MCF 10A (cell line): ENCODE data around the gene NAP1L4. TPM values are rescaled to one million over a fixed set of nuclear protein-coding genes. Genes with fewer than 3 reads are reported as not detected.

Experiments used
- BruUV-seq: library from RNA; stranded (reverse); fragments of 400-500 nt; replicated peaks from 2 replicates; lab custom pipeline; 2021; lab: Mats Ljungman, UMichigan
- CTCF ChIA-PET: fragments of 300-600 bp; sonication (Branson Sonifier 250); formaldehyde crosslinking; extraction: SDS; loops from one replicate; lab custom pipeline; 2021; ENCODE audit warnings: antibody characterized with exemption, inconsistent platforms; lab: Yijun Ruan, JAX
- POLR2A ChIA-PET: fragments of 300-600, 350-650 bp; sonication (Branson Sonifier 250); formaldehyde crosslinking; extraction: SDS; loops from one replicate; lab custom pipeline; 2020; ENCODE audit warnings: antibody characterized with exemption, inconsistent platforms; lab: Yijun Ruan, JAX
- DNase-seq: peaks from one replicate; pipeline ENCODE4 v3.0.0-alpha.2; 2018; ENCODE audit not compliant: unreplicated experiment
- H3K27ac Mint-ChIP-seq: one replicate; pipeline ENCODE4 v1.8.0; 2022; ENCODE audit warnings: mild to moderate bottlenecking, low read depth, mixed read lengths; ENCODE audit not compliant: unreplicated experiment
- H3K27me3 Mint-ChIP-seq: one replicate; pipeline ENCODE4 v1.8.0; 2022; ENCODE audit warnings: mixed read lengths; ENCODE audit not compliant: insufficient read depth, unreplicated experiment
- H3K36me3 Mint-ChIP-seq: one replicate; pipeline ENCODE4 v1.8.0; 2022; ENCODE audit warnings: mild to moderate bottlenecking, moderate library complexity, mixed read lengths; ENCODE audit not compliant: insufficient read depth, unreplicated experiment
- H3K4me1 Mint-ChIP-seq: one replicate; pipeline ENCODE4 v1.8.0; 2022; ENCODE audit warnings: mixed read lengths; ENCODE audit not compliant: insufficient read depth, unreplicated experiment
- H3K4me3 Mint-ChIP-seq: one replicate; pipeline ENCODE4 v1.8.0; 2022; ENCODE audit warnings: mild to moderate bottlenecking, moderate library complexity, mixed read lengths; ENCODE audit not compliant: unreplicated experiment
- H3K9me3 Mint-ChIP-seq: one replicate; pipeline ENCODE4 v1.8.0; 2022; ENCODE audit warnings: mixed read lengths; ENCODE audit not compliant: unreplicated experiment
- intact Hi-C: fragments of 100-400 bp; cut with micrococcal nuclease; formaldehyde crosslinking; loops from 2 replicates; pipeline ENCODE4 v1.14.1; 2022
- total RNA-seq: library from RNA; stranded (reverse); gene quantifications from 2 replicates; pipeline ENCODE4 v1.2.3, GENCODE V29; 2022
- TF ChIP-seq, protein P1 (sequence below): fragments of 200-600 bp; IDR thresholded peaks from one replicate; pipeline ENCODE4 v1.8.0; 2022; ENCODE audit warnings: antibody characterized with exemption, mild to moderate bottlenecking; ENCODE audit not compliant: unreplicated experiment

The NAP1L4 gene
- total RNA-seq, 1 experiment from 2014 or later, result 103 TPM

DNA sequence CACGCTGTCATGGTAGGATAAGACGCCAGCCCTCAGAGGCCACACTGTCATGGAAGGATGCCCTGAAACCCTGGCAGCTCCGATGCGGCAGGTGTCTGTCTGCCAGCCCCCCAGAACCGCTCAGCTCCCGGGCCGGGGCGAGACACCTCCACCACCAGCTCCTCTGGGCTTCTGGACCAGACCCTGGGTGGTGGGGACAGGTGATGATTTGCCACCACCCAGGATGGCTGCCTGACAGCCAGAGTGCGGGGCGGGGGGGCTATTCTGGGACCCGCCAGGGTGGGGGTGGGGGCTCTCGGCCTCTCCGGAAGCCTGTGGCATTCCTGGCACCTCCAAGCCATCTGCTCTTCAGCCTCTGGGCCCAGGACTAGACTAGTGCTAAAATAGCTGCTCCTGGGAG lies 72.3 kb downstream of the NAP1L4 start:
- ChIA-PET CTCF (no interaction called here), POLR2A (interaction anchor here (1.0 kb wide), 1 partner anchor 9 kb away, joined by 3 read pairs; the partner anchor contains the start of gene PHLDA2)
- TF ChIP-seq, protein P1, sequence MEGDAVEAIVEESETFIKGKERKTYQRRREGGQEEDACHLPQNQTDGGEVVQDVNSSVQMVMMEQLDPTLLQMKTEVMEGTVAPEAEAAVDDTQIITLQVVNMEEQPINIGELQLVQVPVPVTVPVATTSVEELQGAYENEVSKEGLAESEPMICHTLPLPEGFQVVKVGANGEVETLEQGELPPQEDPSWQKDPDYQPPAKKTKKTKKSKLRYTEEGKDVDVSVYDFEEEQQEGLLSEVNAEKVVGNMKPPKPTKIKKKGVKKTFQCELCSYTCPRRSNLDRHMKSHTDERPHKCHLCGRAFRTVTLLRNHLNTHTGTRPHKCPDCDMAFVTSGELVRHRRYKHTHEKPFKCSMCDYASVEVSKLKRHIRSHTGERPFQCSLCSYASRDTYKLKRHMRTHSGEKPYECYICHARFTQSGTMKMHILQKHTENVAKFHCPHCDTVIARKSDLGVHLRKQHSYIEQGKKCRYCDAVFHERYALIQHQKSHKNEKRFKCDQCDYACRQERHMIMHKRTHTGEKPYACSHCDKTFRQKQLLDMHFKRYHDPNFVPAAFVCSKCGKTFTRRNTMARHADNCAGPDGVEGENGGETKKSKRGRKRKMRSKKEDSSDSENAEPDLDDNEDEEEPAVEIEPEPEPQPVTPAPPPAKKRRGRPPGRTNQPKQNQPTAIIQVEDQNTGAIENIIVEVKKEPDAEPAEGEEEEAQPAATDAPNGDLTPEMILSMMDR, result no peak
- Mint-ChIP-seq H3K9me3 (no peaks in the 10 kb centered on the region), H3K4me1 (no peaks in the 10 kb centered on the region), H3K36me3 (peaks cover 6% of the 10 kb centered on the region), H3K27me3 (no peaks in the 10 kb centered on the region), H3K27ac (no peak overlapping the region), H3K4me3 (no peak overlapping the region)
- BruUV-seq, result no TSS peak
- no peak for DNase-seq
- intact Hi-C loops, result no loop called here

DNA sequence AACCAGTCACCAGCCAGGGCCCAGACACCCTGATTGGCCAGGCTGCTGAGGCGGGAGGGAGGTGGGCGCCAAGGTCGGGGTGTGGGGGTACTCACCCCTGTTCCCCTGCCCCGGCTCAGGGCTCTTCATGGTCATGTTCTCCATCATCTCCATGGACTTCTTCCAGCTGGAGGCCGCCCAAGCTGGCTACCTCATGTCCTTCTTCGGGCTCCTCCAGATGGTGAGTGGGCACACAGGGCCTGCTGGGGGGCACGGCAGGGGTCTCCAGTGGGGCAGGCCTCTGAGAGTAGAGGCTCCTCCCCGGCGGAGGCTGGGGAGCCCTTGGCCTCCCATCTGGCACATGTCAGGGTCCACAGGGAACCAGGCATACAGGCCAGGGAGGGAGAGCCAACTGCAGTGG lies 72.9 kb downstream of the NAP1L4 start:
- Mint-ChIP-seq H3K9me3 (no peaks in the 10 kb centered on the region), H3K4me1 (no peaks in the 10 kb centered on the region), H3K27me3 (no peaks in the 10 kb centered on the region), H3K27ac (no peak overlapping the region), H3K36me3 (peaks cover 6% of the 10 kb centered on the region), H3K4me3 (no peak overlapping the region)
- no peak for DNase-seq
- TF ChIP-seq, protein P1, result no peak
- POLR2A ChIA-PET, result no interaction called here
- CTCF ChIA-PET, result no interaction called here
- intact Hi-C loops, result no loop called here
- BruUV-seq, result no TSS peak

DNA sequence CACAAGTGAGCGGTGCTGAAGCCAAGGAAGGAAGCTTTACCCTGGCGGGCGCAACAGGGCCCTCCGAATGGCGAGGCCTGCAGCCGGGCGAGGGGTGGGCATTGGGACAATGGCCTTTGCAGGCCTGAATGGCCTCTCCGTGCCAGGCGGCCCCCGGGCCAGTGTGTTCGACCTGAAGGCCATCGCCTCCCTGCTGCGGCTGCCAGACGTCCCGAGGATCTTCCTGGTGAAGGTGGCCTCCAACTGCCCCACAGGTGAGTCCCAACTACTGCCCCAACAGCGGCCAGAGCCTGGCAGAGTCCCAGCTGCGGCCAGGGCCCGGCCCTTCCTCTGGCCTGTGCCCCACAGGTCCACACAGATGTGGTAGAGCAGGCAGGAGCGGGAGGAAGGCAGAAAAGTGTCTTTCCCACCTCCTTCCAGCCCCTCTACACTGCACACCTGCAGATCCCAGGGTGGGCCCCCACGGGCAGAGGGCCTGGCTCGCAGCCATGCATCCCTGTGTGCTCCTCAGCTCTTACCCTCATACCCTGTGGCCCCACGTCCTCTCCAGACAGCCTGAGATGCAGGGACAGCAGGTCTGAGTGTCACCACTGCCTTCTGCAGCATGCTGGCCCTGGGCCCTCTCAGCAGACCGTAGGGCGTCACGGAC lies 74.2 kb downstream of the NAP1L4 start:
- POLR2A ChIA-PET, result interaction anchor here (0.6 kb wide), 1 partner anchor 140 kb away, joined by 3 read pairs; no protein-coding TSS in a partner anchor
- H3K4me3 Mint-ChIP-seq, result no peak overlapping the region
- TF ChIP-seq, protein P1, result no peak
- peaks cover 6% of the 10 kb centered on the region for H3K4me1 Mint-ChIP-seq
- intact Hi-C loops, result no loop called here
- peaks cover 6% of the 10 kb centered on the region for H3K36me3 Mint-ChIP-seq
- CTCF ChIA-PET, result interaction anchor here (0.5 to 0.6 kb wide), 4 partner anchors 83 to 520 kb away, joined by 3 to 4 read pairs (median 3); no protein-coding TSS in a partner anchor
- H3K27ac Mint-ChIP-seq, result no peak overlapping the region
- no peaks in the 10 kb centered on the region for H3K27me3 Mint-ChIP-seq
- DNase-seq, result no peak
- no peaks in the 10 kb centered on the region for H3K9me3 Mint-ChIP-seq
- no TSS peak for BruUV-seq

GRCh38 chr11:2916892-2917645 lies 75.1 kb downstream of the NAP1L4 start:
- no peak for DNase-seq
- H3K9me3 Mint-ChIP-seq, result no peaks in the 10 kb centered on the region
- peaks cover 10% of the 10 kb centered on the region for H3K4me1 Mint-ChIP-seq
- BruUV-seq, result no TSS peak
- no peaks in the 10 kb centered on the region for H3K27me3 Mint-ChIP-seq
- ChIA-PET POLR2A (no interaction called here), CTCF (interaction anchor here (0.6 kb wide), 3 partner anchors 16 to 519 kb away, joined by 3 to 5 read pairs (median 4); no protein-coding TSS in a partner anchor)
- TF ChIP-seq, protein P1, result no peak
- intact Hi-C loops, result no loop called here
- no peak overlapping the region for H3K27ac Mint-ChIP-seq
- H3K4me3 Mint-ChIP-seq, result no peak overlapping the region
- H3K36me3 Mint-ChIP-seq, result peaks cover 6% of the 10 kb centered on the region
